ENCODE measurements around the gene CATSPERZ.

Gene CATSPERZ

GRCh38 chr11:64263021-64263946 is 36.9 kb upstream of the CATSPERZ start:
- Histone ChIP-seq H3K79me2 (ENCODE audit: insufficient read depth, low read depth) (no peaks in the 10 kb centered on the region), H4K20me1 (ENCODE audit: insufficient read depth) (no peaks in the 10 kb centered on the region), H3K27ac (no peak overlapping the region), H3K4me3 (IDR thresholded peaks at IDR 0.05; ENCODE audit: insufficient read depth, low read depth, low read length) (no peak overlapping the region), H3K4me1 (ENCODE audit: low read depth, poor library complexity, severe bottlenecking) (peaks cover 3% of the 10 kb centered on the region), H3K27me3 (ENCODE audit: insufficient read depth, low read depth) (no peaks in the 10 kb centered on the region), H2AFZ (ENCODE audit: low read depth) (no peak overlapping the region), H3K4me2 (no peak overlapping the region), H3K9ac (no peak overlapping the region), H3K36me3 (ENCODE audit: insufficient read depth) (no peaks in the 10 kb centered on the region)
- TF ChIP-seq CTCF (conservative IDR thresholded peaks at IDR 0.05; ENCODE audit: low read depth, low read length) = no peak

GRCh38 chr11:64263947-64264317 is 36.2 kb upstream of the CATSPERZ start:
- Histone ChIP-seq H3K9ac (no peak overlapping the region), H3K79me2 (ENCODE audit: insufficient read depth, low read depth) (no peaks in the 10 kb centered on the region), H3K36me3 (ENCODE audit: insufficient read depth) (no peaks in the 10 kb centered on the region), H2AFZ (ENCODE audit: low read depth) (no peak overlapping the region), H3K27me3 (ENCODE audit: insufficient read depth, low read depth) (no peaks in the 10 kb centered on the region), H3K4me3 (IDR thresholded peaks at IDR 0.05; ENCODE audit: insufficient read depth, low read depth, low read length) (no peak overlapping the region), H4K20me1 (ENCODE audit: insufficient read depth) (no peaks in the 10 kb centered on the region), H3K27ac (no peak overlapping the region), H3K4me1 (ENCODE audit: low read depth, poor library complexity, severe bottlenecking) (peaks cover 9% of the 10 kb centered on the region), H3K4me2 (no peak overlapping the region)
- TF ChIP-seq CTCF (conservative IDR thresholded peaks at IDR 0.05; ENCODE audit: low read depth, low read length) = no peak

- Histone ChIP-seq H4K20me1 (ENCODE audit: insufficient read depth) (no peaks in the 10 kb centered on the region), H3K27me3 (ENCODE audit: insufficient read depth, low read depth) (no peaks in the 10 kb centered on the region), H2AFZ (ENCODE audit: low read depth) (no peak overlapping the region), H3K4me1 (ENCODE audit: low read depth, poor library complexity, severe bottlenecking) (peaks cover 9% of the 10 kb centered on the region), H3K27ac (no peak overlapping the region), H3K36me3 (ENCODE audit: insufficient read depth) (no peaks in the 10 kb centered on the region), H3K4me2 (no peak overlapping the region), H3K79me2 (ENCODE audit: insufficient read depth, low read depth) (no peaks in the 10 kb centered on the region), H3K4me3 (IDR thresholded peaks at IDR 0.05; ENCODE audit: insufficient read depth, low read depth, low read length) (no peak overlapping the region), H3K9ac (no peak overlapping the region)
- no peak for TF ChIP-seq CTCF (conservative IDR thresholded peaks at IDR 0.05; ENCODE audit: low read depth, low read length)
These were observed 35.7 kb upstream of the CATSPERZ start for GRCh38 chr11:64264371-64264852.

GRCh38 chr11:64265176-64266160 is 34.7 kb upstream of the CATSPERZ start:
- Histone ChIP-seq H2AFZ (ENCODE audit: low read depth) (no peak overlapping the region), H3K4me3 (IDR thresholded peaks at IDR 0.05; ENCODE audit: insufficient read depth, low read depth, low read length) (no peak overlapping the region), H3K4me2 (no peak overlapping the region), H3K79me2 (ENCODE audit: insufficient read depth, low read depth) (no peaks in the 10 kb centered on the region), H3K9ac (no peak overlapping the region), H4K20me1 (ENCODE audit: insufficient read depth) (no peaks in the 10 kb centered on the region), H3K4me1 (ENCODE audit: low read depth, poor library complexity, severe bottlenecking) (peaks cover 9% of the 10 kb centered on the region), H3K36me3 (ENCODE audit: insufficient read depth) (no peaks in the 10 kb centered on the region), H3K27me3 (ENCODE audit: insufficient read depth, low read depth) (no peaks in the 10 kb centered on the region), H3K27ac (no peak overlapping the region)
- no peak for TF ChIP-seq CTCF (conservative IDR thresholded peaks at IDR 0.05; ENCODE audit: low read depth, low read length)
